NB4 (cell line): ENCODE results near the gene LIN7B.

Experiments
- DNase-seq: peaks from one replicate; pipeline ENCODE4 v3.0.0; 2010; ENCODE audit warnings: low read depth
- H3K4me3 ChIP-seq: one replicate; pipeline ENCODE4 v1.5.1; 2011; ENCODE audit warnings: mild to moderate bottlenecking, low read depth, low read length, moderate library complexity
- CTCF ChIP-seq: IDR thresholded peaks from one replicate; pipeline ENCODE4 v1.5.1; 2012; ENCODE audit warnings: low read depth, low read length
- MAX ChIP-seq: IDR thresholded peaks from 2 replicates; pipeline ENCODE4 v1.6.1; 2011; ENCODE audit warnings: low read depth, low read length
- MYC ChIP-seq: IDR thresholded peaks from 2 replicates; pipeline ENCODE4 v1.6.1; 2011; ENCODE audit warnings: low read depth, low read length
- POLR2A ChIP-seq: IDR thresholded peaks from 2 replicates; pipeline ENCODE4 v1.6.1; 2011; ENCODE audit warnings: mild to moderate bottlenecking; ENCODE audit not compliant: insufficient read length; ENCODE audit errors: extremely low read depth

Gene LIN7B

GRCh38 chr19:49084206-49085019, 29.8 kb upstream of the LIN7B start:
- TF ChIP-seq MYC (no peak), CTCF (no peak), POLR2A (no peak), MAX (no peak)
- DNase-seq: no peak
- H3K4me3 ChIP-seq: peak overlapping the region; percentile 68

GRCh38 chr19:49085020-49085867, 28.9 kb upstream of the LIN7B start, which contains the start of gene SNRNP70:
Gene SNRNP70 (plus strand): TSS chr19:49085451. CDS start chr19:49086415, 964 bp downstream.
- peak within 1 kb of the TSS; percentile 98 for H3K4me3 ChIP-seq
- peak; percentile 38; the same call in 1 of the 2 replicates for TF ChIP-seq MYC
- TF ChIP-seq MAX: peak; percentile 54
- TF ChIP-seq CTCF: no peak
- peak; percentile 94 for TF ChIP-seq POLR2A
- DNase-seq: peak; percentile 99

GRCh38 chr19:49085868-49086232, 28.3 kb upstream of the LIN7B start:
- TF ChIP-seq POLR2A (no peak), CTCF (no peak), MYC (no peak), MAX (no peak)
- peak overlapping the region; percentile 98 for H3K4me3 ChIP-seq
- no peak for DNase-seq

- DNase-seq: no peak
- TF ChIP-seq POLR2A (no peak), CTCF (no peak), MAX (no peak), MYC (no peak)
- peak overlapping the region; percentile 98 for H3K4me3 ChIP-seq
Observed at GRCh38 chr19:49086296-49086695, 27.9 kb upstream of the LIN7B start.

GRCh38 chr19:49091391-49092038, 22.7 kb upstream of the LIN7B start:
- no peak for DNase-seq
- TF ChIP-seq POLR2A (no peak), MYC (no peak), CTCF (no peak), MAX (no peak)
- H3K4me3 ChIP-seq: no peak overlapping the region
